ENCODE measurements around the gene KCNJ14. TPM values are rescaled to one million over a fixed set of nuclear protein-coding genes. Genes with fewer than 3 reads are reported as not detected.

KCNJ14 gene
- total and polyA plus RNA-seq, 2 donors (not counting 3 experiments of a cell fraction or from before 2014, with no cell fraction given), result 0.26 to 1.4 TPM

DNA sequence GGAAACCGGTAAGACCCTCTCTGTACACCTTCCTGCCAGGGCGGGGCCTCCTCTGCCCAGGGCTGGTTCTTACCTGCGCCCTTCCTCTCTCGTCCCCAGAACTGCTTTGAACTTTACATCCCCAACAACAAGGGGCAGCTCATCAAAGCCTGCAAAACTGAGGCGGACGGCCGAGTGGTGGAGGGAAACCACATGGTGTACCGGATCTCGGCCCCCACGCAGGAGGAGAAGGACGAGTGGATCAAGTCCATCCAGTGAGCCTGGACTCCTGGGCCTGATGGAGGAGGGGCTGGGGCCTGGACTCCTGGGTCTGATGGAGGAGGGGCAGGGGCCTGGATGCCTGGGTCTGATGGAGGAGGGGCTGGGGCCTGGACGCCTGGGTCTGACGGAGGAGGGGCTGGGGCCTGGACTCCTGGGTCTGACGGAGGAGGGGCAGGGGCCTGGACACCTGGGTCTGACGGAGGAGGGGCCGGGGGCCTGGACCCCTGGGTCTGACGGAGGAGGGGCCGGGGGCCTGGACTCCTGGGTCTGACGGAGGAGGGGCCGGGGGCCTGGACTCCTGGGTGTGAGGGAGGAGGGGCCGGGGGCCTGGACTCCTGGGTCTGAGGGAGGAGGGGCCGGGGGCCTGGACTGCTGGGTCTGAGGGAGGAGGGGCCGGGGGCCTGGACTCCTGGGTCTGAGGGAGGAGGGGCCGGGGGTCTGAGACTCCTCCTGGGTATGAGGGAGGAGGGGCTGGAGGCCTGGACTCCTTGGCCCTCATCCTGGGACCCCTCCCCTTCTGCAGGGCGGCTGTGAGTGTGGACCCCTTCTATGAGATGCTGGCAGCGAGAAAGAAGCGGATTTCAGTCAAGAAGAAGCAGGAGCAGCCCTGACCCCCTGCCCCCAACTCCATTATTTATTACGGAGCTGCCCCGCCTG, 23.2 kb downstream of the KCNJ14 start:
- H3K79me2 ChIP-seq (ENCODE audit: control insufficient read depth, insufficient read depth, low read length), result no peaks in the 10 kb centered on the region
- dilution Hi-C loops (cut with MboI; ENCODE audit: extremely low pct_ligation_motif_present, low sequenced_read_pairs), result no loop called here
- no TSS peak for BruUV-seq (replicated peaks)
- ChIA-PET CTCF (interaction anchor here (1.4 to 2.1 kb wide), 5 partner anchors 9 to 110 kb away, joined by 4 to 9 read pairs (median 5); no protein-coding TSS in a partner anchor), POLR2A (interaction anchor here (1.1 kb wide), 1 partner anchor 8 kb away, joined by 3 read pairs; no protein-coding TSS in a partner anchor)
- no peak overlapping the region for H3K4me2 ChIP-seq (ENCODE audit: insufficient read depth, low read length)
- no peak overlapping the region for H2AFZ ChIP-seq (ENCODE audit: low read depth, low read length)
- no peak for TF ChIP-seq EZH2 (IDR thresholded peaks at IDR 0.05; ENCODE audit: borderline replicate concordance, low read depth, low read length, severe bottlenecking)
- DNase-seq (ENCODE audit: low read depth, low spot score) (no peak), FAIRE-seq (no peak)
- intact Hi-C loops (cut with micrococcal nuclease), result no loop called here
- H3K4me3 ChIP-seq (replicated peaks in 1 of 3; ENCODE audit: insufficient read depth in 1 of 3, low read depth in 1 of 3, low read length in 3 of 3), result no peak overlapping the region
- H3K27me3 ChIP-seq (ENCODE audit: control insufficient read depth in 2 of 2, insufficient read depth in 2 of 2, low read length in 2 of 2), result no peaks in the 10 kb centered on the region
- H3K9me1 ChIP-seq (replicated peaks; ENCODE audit: control insufficient read depth, extremely low read depth, insufficient read depth, low read length), result no peaks in the 10 kb centered on the region
- no peak overlapping the region for H3K27ac ChIP-seq (ENCODE audit: insufficient read depth, low read depth, low read length)
- no peaks in the 10 kb centered on the region for H4K20me1 ChIP-seq (replicated peaks; ENCODE audit: control insufficient read depth, extremely low read depth, insufficient read depth, low read length)
- H3K4me1 ChIP-seq (ENCODE audit: control insufficient read depth, extremely low read depth, insufficient read depth, low read length), result peaks cover 23% of the 10 kb centered on the region
- H3K9ac ChIP-seq (replicated peaks; ENCODE audit: extremely low read depth, insufficient read depth, low read length), result no peak overlapping the region
- H3K9me3 ChIP-seq (replicated peaks; ENCODE audit: control insufficient read depth, insufficient read depth, low read length), result no peaks in the 10 kb centered on the region
- peaks cover 15 to 45% of the 10 kb centered on the region in 2 experiments for H3K36me3 ChIP-seq (ENCODE audit: control insufficient read depth in 2 of 2, extremely low read depth in 1 of 2, insufficient read depth in 2 of 2, low read length in 2 of 2)

DNA sequence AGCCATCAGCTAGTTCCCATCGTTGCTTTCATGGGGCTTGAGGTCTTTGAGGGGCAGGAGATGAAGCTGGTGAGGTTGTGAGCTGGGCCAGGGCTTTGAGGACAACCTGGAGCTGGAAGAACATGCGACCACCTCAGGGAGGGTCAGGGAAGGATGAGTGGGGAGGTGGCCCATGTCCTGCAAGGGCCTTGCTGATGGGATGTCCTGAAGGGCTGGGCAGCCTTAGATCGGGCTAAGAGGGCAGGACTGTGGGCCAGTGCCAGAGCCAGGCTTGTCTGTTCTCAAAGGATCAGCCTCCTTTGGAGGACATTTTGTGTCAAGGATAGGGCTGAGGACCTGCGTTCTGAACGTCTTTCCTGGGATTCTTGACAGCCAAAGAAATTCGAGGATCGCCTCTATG, 24.3 kb downstream of the KCNJ14 start:
- H3K9me3 ChIP-seq (replicated peaks; ENCODE audit: control insufficient read depth, insufficient read depth, low read length), result no peaks in the 10 kb centered on the region
- TF ChIP-seq POLR2AphosphoS5 (IDR thresholded peaks at IDR 0.05; ENCODE audit: insufficient read depth, low read depth, low read length) (no peak), GATA2 (IDR thresholded peaks at IDR 0.05; ENCODE audit: insufficient read depth, insufficient read length, low read depth, low read length) (no peak), JUN (IDR thresholded peaks at IDR 0.05; ENCODE audit: borderline replicate concordance, insufficient read depth, insufficient read length, low read depth) (no peak), EZH2 (IDR thresholded peaks at IDR 0.05; ENCODE audit: borderline replicate concordance, low read depth, low read length, severe bottlenecking) (no peak), POLR2A (IDR thresholded peaks at IDR 0.05; ENCODE audit: low read depth, low read length) (no peak), FOS (IDR thresholded peaks at IDR 0.05; ENCODE audit: borderline replicate concordance, insufficient read depth, low read length) (no peak), MYC (IDR thresholded peaks at IDR 0.05; ENCODE audit: low read depth, low read length) (no peak)
- TF ChIP-seq, protein P1, sequence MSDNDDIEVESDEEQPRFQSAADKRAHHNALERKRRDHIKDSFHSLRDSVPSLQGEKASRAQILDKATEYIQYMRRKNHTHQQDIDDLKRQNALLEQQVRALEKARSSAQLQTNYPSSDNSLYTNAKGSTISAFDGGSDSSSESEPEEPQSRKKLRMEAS (IDR thresholded peaks at IDR 0.05; ENCODE audit: insufficient read depth, insufficient read length), result no peak
- TF ChIP-seq, protein P2, sequence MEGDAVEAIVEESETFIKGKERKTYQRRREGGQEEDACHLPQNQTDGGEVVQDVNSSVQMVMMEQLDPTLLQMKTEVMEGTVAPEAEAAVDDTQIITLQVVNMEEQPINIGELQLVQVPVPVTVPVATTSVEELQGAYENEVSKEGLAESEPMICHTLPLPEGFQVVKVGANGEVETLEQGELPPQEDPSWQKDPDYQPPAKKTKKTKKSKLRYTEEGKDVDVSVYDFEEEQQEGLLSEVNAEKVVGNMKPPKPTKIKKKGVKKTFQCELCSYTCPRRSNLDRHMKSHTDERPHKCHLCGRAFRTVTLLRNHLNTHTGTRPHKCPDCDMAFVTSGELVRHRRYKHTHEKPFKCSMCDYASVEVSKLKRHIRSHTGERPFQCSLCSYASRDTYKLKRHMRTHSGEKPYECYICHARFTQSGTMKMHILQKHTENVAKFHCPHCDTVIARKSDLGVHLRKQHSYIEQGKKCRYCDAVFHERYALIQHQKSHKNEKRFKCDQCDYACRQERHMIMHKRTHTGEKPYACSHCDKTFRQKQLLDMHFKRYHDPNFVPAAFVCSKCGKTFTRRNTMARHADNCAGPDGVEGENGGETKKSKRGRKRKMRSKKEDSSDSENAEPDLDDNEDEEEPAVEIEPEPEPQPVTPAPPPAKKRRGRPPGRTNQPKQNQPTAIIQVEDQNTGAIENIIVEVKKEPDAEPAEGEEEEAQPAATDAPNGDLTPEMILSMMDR (IDR thresholded peaks at IDR 0.05; ENCODE audit: extremely low read depth in 1 of 2, insufficient read depth in 1 of 2, low read depth in 1 of 2, low read length in 2 of 2), result no peak
- no peaks in the 10 kb centered on the region for H4K20me1 ChIP-seq (replicated peaks; ENCODE audit: control insufficient read depth, extremely low read depth, insufficient read depth, low read length)
- dilution Hi-C loops (cut with MboI; ENCODE audit: extremely low pct_ligation_motif_present, low sequenced_read_pairs), result no loop called here
- H3K4me2 ChIP-seq (ENCODE audit: insufficient read depth, low read length), result peak overlapping the region; percentile 69
- H2AFZ ChIP-seq (ENCODE audit: low read depth, low read length), result no peak overlapping the region
- FAIRE-seq (no peak), DNase-seq (ENCODE audit: low read depth, low spot score) (no peak)
- CTCF ChIA-PET, result interaction anchor here (1.3 to 2.1 kb wide), 6 partner anchors 8 to 109 kb away, joined by 4 to 9 read pairs (median 4); no protein-coding TSS in a partner anchor
- BruUV-seq (replicated peaks), result no TSS peak
- H3K4me1 ChIP-seq (ENCODE audit: control insufficient read depth, extremely low read depth, insufficient read depth, low read length), result peaks cover 23% of the 10 kb centered on the region
- H3K27me3 ChIP-seq (ENCODE audit: control insufficient read depth in 2 of 2, insufficient read depth in 2 of 2, low read length in 2 of 2), result no peaks in the 10 kb centered on the region
- no peaks in the 10 kb centered on the region for H3K79me2 ChIP-seq (ENCODE audit: control insufficient read depth, insufficient read depth, low read length)
- H3K9ac ChIP-seq (replicated peaks; ENCODE audit: extremely low read depth, insufficient read depth, low read length), result no peak overlapping the region
- no peak overlapping the region for H3K4me3 ChIP-seq (replicated peaks in 1 of 3; ENCODE audit: insufficient read depth in 1 of 3, low read depth in 1 of 3, low read length in 3 of 3)
- POLR2A ChIA-PET, result interaction anchor here (1.1 kb wide), 1 partner anchor 9 kb away, joined by 3 read pairs; no protein-coding TSS in a partner anchor
- no peak overlapping the region for H3K27ac ChIP-seq (ENCODE audit: insufficient read depth, low read depth, low read length)
- peaks cover 12 to 35% of the 10 kb centered on the region in 2 experiments for H3K36me3 ChIP-seq (ENCODE audit: control insufficient read depth in 2 of 2, extremely low read depth in 1 of 2, insufficient read depth in 2 of 2, low read length in 2 of 2)
- intact Hi-C loops (cut with micrococcal nuclease), result loop anchor here (5.0 kb wide), 1 partner anchor 82 kb away; no protein-coding TSS in a partner anchor
- H3K9me1 ChIP-seq (replicated peaks; ENCODE audit: control insufficient read depth, extremely low read depth, insufficient read depth, low read length), result no peaks in the 10 kb centered on the region
